Measurements from ENCODE around the gene CCDC30.
"Not testable (repeated sequence)": the region's sequence is repeated elsewhere in the genome, so short reads cannot be mapped to it uniquely, and the experiment has no call there.

The CCDC30 gene

DNA sequence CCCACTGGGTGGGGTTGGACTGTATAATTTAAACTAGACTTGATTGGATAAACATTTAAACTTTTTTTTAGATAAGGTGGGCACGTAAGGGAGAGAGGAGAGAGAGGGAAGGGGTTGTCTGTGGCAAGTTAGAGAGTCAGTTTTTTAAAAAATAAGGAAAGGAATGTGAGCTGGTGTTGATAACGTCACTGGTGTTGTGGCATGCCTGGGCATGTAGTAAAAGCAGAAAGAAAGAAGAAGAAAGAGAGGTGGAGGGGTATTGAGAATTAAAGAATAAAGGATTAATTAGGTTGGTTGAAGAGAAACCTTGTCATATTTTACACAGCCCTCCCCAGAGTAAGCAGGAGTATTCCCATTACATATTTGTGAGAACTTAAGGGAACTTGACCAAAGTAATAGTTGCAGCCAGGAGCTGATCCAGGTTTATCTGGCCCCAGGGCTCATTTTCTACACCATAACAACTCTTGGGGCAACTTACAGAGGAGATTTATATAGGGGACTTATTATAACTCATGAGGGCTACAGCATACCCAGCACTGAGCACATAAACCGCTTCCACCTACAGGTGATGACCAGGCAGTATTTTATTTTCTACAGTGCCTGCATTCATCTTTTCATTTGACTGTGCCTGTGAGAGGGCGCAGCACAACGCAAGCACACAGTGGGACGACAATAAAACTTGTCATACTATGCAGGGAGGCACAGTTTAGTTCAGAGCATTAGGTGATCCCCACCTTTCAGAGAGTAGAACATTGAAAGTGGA lies 70.2 kb downstream of the CCDC30 start:
- no peak for DNase-seq

DNA sequence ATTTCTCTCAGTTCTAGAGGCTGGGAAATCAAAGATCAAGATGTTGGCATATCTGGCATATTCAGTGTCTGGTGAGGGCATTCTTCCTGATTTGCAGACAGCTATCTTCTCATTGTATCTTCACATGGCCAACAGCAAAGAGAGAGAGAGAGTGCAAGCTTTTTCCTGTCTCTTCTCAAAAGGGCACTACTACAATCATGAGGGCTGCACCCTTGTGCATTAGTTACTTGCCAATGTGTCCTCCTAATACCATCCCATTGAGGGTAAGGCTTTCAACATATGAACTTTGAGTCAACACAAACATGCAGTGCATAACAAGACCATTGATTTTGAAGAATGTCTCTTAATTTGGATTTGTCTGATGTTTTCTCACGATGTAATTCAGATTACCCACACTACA lies 78.0 kb downstream of the CCDC30 start:
- no peak for DNase-seq

GRCh38 chr1:42551180-42551579 lies 88.1 kb downstream of the CCDC30 start:
- DNase-seq = no peak

GRCh38 chr1:42551590-42551989 lies 88.5 kb downstream of the CCDC30 start:
- no peak for DNase-seq

GRCh38 chr1:42552636-42553035 lies 89.5 kb downstream of the CCDC30 start:
- no peak for DNase-seq

DNA sequence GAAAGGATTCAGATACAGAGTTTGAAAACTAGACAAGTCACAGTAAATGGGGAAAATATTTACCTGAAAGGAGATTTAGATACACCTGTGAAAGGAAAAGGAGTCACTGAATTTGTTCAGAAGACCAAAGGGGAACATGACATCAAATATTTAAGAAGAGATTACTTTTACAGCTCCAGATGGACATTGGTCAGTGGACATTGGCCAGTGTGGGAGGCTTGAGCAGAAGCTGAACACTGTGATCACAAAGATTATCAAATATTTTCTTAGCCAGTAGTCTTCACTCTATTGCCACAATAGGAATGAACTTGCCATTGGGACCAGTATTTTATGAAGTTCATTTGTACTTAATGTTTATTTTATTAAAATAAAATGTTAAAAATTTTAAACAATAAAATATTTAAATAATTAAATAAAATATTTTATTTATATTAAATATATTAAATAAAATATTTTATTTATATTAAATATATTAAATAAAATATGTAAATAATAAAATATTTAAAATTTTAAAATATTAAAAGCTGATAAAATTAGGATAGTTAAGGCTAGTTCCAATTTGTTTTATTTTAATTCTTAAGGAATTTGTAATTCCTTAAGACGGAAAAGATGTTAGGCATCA lies 94.3 kb downstream of the CCDC30 start:
- DNase-seq = no peak

DNA sequence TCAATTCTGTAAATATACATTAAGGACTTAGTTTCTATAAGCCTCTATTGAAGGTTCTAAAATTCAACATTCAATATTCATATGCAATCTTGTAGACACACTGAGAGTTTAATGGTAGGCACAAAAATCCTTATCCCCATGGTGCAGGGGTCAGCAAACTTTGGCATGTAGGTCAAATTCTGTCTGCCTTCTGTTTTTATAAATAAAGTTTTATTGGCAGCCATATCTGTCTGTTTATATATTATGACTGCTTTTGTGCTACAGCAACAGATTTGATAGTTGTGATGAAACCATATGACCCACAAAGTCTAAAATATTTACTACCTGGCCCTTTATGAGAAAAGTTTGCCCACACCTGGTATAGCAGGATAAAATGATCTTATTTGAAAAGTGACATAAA lies 104.0 kb downstream of the CCDC30 start:
- no peak for DNase-seq

DNA sequence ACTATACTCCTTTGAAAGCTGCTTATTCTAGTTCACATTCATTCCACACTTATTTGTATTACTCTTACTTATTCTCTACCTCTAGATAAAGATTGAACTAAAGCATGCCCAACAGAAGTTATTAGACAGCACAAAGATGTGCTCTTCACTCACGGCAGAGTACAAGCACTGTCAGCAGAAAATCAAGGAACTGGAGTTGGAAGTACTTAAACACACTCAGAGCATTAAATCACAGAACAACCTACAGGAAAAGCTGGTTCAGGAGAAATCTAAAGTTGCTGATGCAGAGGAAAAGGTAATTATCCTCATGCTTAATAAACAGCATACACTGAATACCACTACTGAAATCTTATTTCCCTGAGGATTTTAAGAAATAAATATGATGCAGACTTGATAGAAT lies 113.8 kb downstream of the CCDC30 start:
- no peak for DNase-seq

GRCh38 chr1:42586016-42586415 lies 122.9 kb downstream of the CCDC30 start:
- DNase-seq = no peak

- no peak for DNase-seq
Observed at GRCh38 chr1:42587753-42588152, 124.7 kb downstream of the CCDC30 start.

DNA sequence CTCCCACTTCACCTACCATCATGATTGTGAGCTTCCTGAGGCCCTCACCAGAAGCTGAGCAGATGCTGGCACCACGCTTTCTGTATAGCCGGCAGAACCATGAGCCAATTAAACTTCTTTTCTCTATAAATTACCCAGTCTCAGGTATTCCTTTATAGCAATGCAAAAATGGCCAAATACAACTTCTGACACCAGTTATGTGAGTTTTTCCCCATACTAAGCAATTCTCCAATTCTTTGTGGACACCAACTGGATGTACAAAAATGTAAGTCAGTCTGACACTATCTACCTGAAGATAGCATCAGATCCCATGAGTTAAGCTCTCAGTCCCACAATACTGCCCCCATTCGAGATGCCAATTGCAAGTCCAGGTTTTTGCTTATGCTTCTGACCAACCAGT lies 129.7 kb downstream of the CCDC30 start:
- no peak for DNase-seq

- no peak for DNase-seq
Observed at GRCh38 chr1:42593486-42594100, 130.5 kb downstream of the CCDC30 start.

DNA sequence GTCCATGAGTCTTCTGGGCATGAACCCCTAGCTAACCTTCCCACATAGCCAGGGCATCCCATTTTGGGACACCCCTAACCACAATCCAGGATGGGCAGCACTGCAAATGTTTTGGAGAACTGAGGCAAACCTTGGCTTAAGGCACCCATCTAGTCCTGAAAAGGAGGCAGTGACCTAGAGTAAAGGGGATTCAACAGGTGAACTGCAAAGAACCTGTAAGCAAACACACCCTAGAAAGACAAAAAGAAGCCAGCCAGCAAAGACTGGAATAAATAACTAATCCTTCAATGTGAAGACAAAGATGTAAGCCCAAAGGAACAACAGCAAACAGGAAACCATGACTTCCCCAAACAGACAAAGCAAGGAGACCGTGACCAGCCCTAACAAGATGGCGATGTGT lies 138.4 kb downstream of the CCDC30 start:
- DNase-seq = no peak

- no peak for DNase-seq
Observed at GRCh38 chr1:42613803-42614131, 150.7 kb downstream of the CCDC30 start.

GRCh38 chr1:42618866-42619265 lies 155.8 kb downstream of the CCDC30 start:
- no peak for DNase-seq

DNA sequence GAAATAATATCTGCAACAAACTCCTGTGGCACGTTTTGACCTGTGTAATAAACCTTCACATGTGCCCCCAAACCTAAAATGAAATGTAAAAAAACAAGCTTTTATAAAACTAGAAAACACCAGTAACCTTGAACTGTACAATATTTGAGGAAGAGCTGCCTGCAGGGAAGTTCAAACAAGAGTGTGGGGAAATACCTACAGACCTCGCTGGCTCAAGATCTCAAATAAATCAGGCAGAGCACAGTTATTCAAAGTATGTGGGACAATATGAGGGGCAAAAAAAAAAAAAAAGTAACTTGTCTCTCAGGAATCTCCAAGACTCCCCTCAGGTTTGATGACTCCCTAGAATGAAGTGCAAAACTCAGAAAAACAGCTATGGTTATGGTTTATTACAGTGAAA lies 157.2 kb downstream of the CCDC30 start:
- no peak for DNase-seq

DNA sequence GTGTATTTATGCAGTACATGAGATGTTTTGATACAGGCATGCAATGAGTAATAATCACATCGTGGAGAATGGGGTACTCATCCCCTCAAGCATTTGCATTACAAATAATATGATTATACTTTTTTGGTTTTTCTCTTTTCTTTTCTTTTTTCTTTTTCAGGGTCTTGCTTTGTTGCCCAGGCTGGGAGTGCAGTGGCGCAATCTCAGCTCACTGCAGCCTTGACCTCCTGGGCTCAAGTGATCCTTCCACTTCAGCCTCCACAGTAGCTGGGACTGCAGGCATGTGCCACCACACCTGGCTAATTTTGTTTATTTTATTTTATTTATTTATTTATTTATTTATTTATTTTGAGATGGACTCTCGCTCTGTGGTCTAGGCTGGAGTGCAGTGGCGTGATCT lies 158.1 kb downstream of the CCDC30 start:
- DNase-seq = not testable (repeated sequence)

DNA sequence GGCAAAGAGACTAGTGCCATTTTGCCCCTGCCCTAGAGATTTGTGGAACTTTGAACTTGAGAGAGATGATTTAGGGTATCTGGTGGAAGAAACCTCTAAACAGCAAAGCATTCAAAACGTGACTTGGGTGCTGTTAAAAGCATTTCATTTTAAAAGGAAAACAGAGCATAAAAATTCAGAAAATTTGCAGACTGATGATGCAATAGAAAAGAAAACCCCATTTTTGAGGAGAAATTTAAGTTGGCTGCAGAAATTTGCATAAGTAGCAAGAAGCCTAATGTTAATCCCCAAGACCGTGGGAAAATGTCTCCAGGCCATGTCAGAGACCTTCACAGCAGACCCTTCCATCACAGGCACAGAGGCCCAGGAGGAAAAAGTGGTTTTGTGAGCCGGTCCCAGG lies 164.1 kb downstream of the CCDC30 start:
- not testable (repeated sequence) for DNase-seq

- no peak for DNase-seq
Observed at GRCh38 chr1:42639116-42639515, 176.0 kb downstream of the CCDC30 start.

- DNase-seq = no peak
Observed at GRCh38 chr1:42646056-42646455, 183.0 kb downstream of the CCDC30 start.

- no peak for DNase-seq
Observed at GRCh38 chr1:42657201-42657600, 194.1 kb downstream of the CCDC30 start.

DNA sequence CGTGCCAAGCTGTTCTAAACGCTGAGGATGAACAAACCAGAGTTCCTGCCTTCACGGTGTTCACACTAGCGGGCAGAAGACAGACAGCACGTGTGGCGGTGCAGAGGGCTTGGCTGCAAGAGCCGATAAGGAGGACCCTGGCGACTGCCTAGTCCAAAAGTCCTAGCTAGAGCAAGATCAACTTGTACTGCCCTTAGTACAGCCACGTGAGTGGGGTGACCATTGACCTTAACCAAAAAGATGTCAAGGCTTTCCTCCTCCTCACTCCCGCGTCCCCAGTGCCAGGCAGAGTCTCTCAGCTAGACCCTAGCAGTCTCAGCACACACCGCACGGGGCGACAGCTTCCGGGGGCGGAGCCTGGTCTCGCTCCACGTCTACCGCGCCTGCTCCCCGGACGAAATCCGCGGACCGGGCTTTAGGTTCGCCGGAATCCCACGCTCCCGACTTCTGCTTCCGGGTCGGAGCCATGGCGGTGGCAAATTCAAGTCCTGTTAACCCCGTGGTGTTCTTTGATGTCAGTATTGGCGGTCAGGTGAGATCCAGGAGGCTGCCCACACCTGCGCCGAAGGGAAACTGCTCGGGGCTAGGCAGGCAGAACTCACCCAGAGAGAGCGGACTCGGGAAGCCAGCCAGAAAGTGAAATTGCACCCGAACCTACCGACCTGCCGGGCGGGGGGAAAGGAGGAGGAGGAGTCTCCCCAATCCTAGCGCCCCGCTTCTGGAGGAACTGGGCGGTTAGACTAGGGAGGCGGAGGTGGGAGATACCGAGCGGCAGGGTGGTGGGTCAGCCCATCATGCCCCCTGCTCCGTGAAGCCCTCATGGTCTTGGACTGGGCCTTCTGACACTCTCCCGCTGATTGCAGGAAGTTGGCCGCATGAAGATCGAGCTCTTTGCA lies 195.1 kb downstream of the CCDC30 start, which contains the start of gene PPIH:
Gene PPIH (plus strand): TSS at position 443 of the 896 bp plus-strand sequence. CDS start 24 bp downstream, at position 467.
- peak; percentile 93 for DNase-seq

DNA sequence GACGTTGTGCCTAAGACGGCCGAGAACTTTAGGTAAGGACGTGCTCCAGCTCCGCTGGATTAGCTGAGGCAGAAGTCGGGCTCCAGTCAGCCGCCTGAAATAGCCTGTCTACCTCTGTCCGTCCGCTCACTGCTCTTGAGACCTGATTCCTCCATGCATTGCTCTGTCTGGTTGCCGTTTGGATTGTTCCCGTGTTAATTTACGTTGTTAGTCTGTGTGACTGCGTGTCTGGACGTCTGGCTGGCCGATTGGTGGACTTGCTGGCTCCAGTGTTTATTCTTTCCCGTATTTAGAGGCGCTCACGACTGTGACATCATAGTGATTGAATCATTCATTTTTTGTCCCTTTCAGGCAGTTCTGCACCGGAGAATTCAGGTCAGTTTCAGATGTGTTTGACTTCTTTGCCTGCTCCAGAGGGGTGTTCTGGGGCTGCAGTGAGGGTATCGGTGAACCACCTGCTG lies 195.8 kb downstream of the CCDC30 start:
- DNase-seq = no peak
